GM12864 (cell line): ENCODE results near the gene PTPRM.

Experiments
- DNase-seq: peaks from one replicate; pipeline ENCODE4 v3.0.0-alpha.2; 2011; ENCODE audit warnings: low read depth
- H3K4me3 ChIP-seq: 2 replicates; pipeline ENCODE4 v1.5.1; 2011; ENCODE audit warnings: mild to moderate bottlenecking, low read depth, low read length, control low read depth
- TF ChIP-seq, protein P1 (sequence below): IDR thresholded peaks from 2 replicates; pipeline ENCODE4 v1.5.1; 2011; ENCODE audit warnings: low read depth, mild to moderate bottlenecking, moderate library complexity, low read length, control low read depth, inconsistent platforms; ENCODE audit errors: missing control alignments

Gene PTPRM

DNA sequence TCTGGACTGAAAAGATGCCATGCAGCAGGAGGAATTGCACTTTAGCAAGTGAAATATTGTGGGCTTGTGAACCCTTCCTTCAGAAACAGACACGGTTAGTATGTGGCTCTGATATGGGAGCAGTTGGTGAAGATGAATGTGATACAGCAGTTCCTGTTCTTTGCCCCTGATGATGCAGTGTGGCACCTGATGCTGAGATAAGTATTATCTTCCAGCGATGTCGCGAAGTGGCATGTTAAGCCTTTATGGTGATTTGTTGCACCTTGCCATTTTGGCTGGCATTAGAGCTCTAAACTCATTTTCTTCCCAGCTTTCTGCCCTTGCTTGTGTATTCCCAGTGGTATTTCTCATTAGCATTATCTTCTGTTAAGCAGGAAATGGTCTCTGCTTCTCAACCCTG, 600.6 kb downstream of the PTPRM start:
- TF ChIP-seq, protein P1, sequence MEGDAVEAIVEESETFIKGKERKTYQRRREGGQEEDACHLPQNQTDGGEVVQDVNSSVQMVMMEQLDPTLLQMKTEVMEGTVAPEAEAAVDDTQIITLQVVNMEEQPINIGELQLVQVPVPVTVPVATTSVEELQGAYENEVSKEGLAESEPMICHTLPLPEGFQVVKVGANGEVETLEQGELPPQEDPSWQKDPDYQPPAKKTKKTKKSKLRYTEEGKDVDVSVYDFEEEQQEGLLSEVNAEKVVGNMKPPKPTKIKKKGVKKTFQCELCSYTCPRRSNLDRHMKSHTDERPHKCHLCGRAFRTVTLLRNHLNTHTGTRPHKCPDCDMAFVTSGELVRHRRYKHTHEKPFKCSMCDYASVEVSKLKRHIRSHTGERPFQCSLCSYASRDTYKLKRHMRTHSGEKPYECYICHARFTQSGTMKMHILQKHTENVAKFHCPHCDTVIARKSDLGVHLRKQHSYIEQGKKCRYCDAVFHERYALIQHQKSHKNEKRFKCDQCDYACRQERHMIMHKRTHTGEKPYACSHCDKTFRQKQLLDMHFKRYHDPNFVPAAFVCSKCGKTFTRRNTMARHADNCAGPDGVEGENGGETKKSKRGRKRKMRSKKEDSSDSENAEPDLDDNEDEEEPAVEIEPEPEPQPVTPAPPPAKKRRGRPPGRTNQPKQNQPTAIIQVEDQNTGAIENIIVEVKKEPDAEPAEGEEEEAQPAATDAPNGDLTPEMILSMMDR, result no peak
- no peak for DNase-seq
- H3K4me3 ChIP-seq, result no peak overlapping the region

DNA sequence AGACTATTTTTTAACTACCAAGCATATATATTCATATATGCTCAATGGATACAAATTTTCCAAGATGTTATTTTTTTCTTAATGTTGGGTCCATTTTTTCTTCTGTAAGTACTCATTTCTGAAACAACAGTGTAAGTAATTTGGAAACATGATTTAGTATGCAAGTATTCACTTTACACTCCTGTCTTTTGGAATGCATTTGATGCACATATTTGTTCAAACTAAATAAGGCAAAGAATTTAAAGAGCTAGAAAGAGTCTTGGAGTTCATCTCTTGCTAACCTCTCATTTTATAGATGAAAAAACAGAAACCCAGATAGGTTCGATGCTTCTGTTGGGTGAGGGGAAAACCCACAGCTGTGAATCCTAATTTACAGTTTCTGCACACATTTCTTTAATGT, 602.6 kb downstream of the PTPRM start:
- no peak for DNase-seq
- H3K4me3 ChIP-seq, result no peak overlapping the region
- TF ChIP-seq, protein P1, result no peak

DNA sequence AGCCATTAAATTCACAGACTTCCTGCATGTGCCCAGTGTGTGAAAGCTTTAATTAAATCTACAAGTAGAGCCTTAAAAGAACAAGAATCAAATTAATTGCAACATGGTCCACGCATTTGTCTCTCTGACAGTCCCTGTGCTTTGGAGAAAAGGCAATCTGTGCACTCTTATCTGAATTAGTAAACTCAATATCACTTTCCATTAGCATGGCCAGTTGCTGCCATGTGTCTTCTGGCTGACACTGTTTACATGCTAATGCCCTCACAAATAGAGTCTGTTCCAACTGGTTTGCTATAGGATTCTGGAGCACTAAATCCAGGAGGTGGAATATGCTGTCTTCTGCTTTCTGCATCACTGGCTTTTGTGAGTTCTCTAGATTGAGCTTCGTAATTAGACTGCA, 607.7 kb downstream of the PTPRM start:
- TF ChIP-seq, protein P1, result no peak
- no peak for DNase-seq
- no peak overlapping the region for H3K4me3 ChIP-seq

DNA sequence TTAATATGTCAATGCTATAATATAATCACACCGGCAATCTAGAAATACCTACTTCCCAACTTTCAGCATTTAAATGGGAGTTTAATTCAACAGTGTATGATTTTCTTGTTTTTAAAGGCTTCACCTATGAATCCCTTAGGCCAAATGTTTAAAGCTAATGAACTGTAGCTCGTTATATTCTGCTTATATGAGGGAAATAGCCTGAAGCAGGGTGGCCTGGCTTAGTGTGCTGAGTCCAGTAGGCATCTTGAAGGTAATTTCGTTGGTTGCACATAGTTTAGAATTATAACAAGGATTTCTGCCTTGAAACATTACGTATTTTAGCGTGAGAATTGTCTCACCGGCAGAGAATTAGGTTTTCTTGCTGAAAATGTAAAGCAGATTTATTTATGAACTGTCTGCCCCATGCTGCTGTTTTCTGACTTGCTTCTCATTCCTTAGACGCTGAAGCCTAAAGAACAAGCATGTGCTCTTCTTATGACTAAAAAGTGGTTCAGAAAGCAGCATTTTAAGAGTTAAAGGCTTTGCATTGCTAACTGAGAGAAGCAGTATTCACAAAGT, 608.5 kb downstream of the PTPRM start:
- H3K4me3 ChIP-seq, result no peak overlapping the region
- TF ChIP-seq, protein P1, result no peak
- DNase-seq, result no peak

DNA sequence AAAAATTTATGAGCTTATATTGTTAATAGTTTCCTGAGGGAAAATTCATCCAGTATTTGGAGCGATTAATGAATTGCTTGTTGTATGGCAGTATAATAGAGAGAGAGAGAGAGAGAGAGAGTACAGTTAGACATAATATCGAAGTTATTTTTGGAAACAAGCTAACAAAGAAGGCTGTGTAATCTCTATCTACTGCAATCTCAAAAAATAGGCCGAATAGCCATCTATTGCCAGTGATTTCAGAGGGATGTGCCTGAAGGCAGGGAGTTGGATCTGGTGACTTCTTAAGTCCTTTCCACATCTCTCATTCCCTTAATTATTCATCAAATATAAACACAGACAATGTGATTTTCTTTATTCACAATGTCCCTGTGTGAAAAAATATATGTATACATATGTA, 609.0 kb downstream of the PTPRM start:
- TF ChIP-seq, protein P1, result no peak
- no peak overlapping the region for H3K4me3 ChIP-seq
- DNase-seq, result no peak

DNA sequence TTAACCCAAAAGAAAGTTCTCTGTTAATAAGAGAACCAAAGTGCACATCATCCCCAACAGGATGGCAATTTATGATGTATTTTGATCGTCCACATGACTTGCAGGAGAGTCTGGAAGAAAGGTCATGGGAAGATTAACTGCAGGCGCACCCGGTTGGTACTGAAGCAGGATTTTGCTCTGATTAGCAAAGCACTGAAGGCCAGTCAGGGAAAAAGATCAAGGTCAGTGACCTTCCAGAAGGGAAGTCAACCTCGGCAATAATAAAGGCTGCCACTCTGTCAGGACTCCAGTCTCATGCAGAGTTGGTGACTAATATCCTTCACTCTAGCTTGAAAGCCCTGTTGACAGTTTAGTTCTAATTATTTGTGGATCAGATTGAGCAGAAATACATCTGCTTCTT, 609.4 kb downstream of the PTPRM start:
- no peak overlapping the region for H3K4me3 ChIP-seq
- TF ChIP-seq, protein P1, result no peak
- DNase-seq, result no peak

DNA sequence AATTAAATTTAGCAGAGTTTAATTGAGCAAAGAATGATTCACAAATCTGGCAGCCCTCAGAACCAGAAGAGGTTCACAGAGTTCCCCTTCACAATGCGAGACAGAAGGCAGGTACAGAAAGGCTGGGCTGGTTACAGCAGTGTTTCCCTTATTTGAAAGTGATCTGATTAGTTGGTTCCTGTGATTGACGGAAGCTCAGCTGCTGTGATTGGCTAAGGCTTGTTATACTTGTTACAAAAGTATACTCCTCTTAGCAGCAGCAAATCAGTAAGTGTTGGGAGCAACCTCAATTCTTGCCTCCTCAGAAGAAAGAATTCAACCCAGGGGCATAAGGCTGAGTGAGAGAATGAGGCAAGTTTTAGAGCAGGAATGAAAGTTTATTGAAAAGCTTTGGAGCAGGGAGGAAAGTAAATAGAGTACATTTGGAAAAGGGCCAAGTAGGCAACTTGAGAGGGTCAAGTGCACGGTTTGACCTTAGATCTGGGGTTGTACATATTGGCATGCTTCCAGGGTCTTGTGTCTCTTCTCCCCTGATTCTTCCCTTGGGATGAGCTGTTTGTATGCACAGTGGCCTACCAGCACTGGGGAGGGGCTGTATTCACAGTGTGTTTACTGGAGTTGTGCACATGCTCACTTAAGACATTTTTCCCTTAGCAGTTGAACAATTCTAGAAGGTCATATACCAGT, 610.4 kb downstream of the PTPRM start:
- H3K4me3 ChIP-seq, result no peak overlapping the region
- TF ChIP-seq, protein P1, result no peak
- DNase-seq, result no peak
